ENCODE data around the gene ATP12A. TPM values are rescaled to one million over a fixed set of nuclear protein-coding genes. Genes with fewer than 3 reads are reported as not detected.

Gene ATP12A
- polyA plus RNA-seq, 3 donors = not detected

DNA sequence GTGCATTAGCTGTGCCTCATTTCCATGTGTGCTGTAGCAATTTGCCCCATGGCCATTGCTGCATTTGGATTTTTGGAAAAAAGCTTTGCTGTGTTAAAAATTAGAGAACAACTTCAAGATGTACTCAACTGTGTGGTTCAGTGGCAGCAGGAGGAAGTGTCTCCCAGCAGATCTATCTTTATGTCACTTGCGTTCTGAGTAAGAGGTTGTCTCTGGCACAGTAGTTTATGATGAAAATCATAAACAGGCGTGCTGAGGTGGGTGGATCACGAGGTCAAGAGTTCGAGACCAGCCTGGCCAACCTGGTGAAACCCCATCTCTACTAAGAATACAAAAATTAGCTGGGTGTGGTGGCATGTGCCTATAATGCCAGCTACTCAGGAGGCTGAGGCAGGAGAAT lies 54.7 kb downstream of the ATP12A start:
- no peaks in the 10 kb centered on the region for H3K4me1 Mint-ChIP-seq

DNA sequence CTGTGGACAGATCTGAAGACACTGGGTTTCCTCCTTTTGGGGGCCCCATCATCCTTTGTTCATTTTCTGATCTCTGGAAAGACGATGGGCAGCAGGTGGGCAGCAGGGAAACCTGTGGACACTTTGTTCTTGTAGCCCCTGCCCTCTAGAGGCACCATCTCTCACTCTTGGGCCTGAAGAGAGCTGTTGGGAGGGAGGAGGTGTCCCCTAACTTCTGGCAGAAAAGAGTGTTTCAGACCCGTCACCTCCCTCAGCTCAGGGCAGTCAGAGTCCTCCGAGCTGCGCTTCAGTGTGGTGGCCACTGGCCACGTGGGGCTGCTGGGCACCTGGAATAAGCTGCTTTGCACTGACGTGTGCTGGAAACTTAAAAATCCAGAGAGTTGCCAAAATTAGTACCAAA lies 56.8 kb downstream of the ATP12A start:
- no peak for DNase-seq
- Histone ChIP-seq H3K9me3 (replicated peaks in 1 of 2; ENCODE audit: control insufficient read depth in 1 of 2, insufficient read depth in 1 of 2, low read length in 2 of 2) (no peaks in the 10 kb centered on the region), H3K27me3 (ENCODE audit: control insufficient read depth in 2 of 2, insufficient read depth in 2 of 2, low read length in 2 of 2) (no peaks in the 10 kb centered on the region), H3K4me3 (replicated peaks in 1 of 3; ENCODE audit: low read depth in 2 of 3, low read length in 3 of 3) (no peak overlapping the region), H3K79me2 (ENCODE audit: insufficient read depth, low read length) (no peaks in the 10 kb centered on the region), H3K9ac (ENCODE audit: insufficient read depth, low read length, poor library complexity, severe bottlenecking) (no peak overlapping the region), H3K4me1 (ENCODE audit: control insufficient read depth in 1 of 2, insufficient read depth in 2 of 2, low read length in 2 of 2) (no peaks in the 10 kb centered on the region), H2AFZ (ENCODE audit: insufficient read depth, low read depth, low read length, poor library complexity, severe bottlenecking) (no peak overlapping the region), H4K20me1 (ENCODE audit: insufficient read depth, low read length) (no peaks in the 10 kb centered on the region), H3K27ac (ENCODE audit: low read depth in 1 of 2, low read length in 2 of 2) (no peak overlapping the region), H3K4me2 (replicated peaks; ENCODE audit: extremely low read depth, low read length, poor library complexity, severe bottlenecking) (no peak overlapping the region), H3K36me3 (replicated peaks in 1 of 2; ENCODE audit: control insufficient read depth in 1 of 2, insufficient read depth in 2 of 2, low read length in 2 of 2) (no peaks in the 10 kb centered on the region)
- 100% methylated on average over 4 of the region's 6 CpGs for WGBS (ENCODE audit: insufficient coverage)
- no peak overlapping the region for H3K4me3 Mint-ChIP-seq
- peaks cover 0 to 4% (median 0%) of the 10 kb centered on the region in 7 donors for H3K9me3 Mint-ChIP-seq
- no peaks in the 10 kb centered on the region for H3K4me1 Mint-ChIP-seq
- peaks cover 0 to 6% (median 3%) of the 10 kb centered on the region in 3 donors for H3K27me3 Mint-ChIP-seq (ENCODE audit: low read depth in 3 of 3)
- TF ChIP-seq, protein P1, sequence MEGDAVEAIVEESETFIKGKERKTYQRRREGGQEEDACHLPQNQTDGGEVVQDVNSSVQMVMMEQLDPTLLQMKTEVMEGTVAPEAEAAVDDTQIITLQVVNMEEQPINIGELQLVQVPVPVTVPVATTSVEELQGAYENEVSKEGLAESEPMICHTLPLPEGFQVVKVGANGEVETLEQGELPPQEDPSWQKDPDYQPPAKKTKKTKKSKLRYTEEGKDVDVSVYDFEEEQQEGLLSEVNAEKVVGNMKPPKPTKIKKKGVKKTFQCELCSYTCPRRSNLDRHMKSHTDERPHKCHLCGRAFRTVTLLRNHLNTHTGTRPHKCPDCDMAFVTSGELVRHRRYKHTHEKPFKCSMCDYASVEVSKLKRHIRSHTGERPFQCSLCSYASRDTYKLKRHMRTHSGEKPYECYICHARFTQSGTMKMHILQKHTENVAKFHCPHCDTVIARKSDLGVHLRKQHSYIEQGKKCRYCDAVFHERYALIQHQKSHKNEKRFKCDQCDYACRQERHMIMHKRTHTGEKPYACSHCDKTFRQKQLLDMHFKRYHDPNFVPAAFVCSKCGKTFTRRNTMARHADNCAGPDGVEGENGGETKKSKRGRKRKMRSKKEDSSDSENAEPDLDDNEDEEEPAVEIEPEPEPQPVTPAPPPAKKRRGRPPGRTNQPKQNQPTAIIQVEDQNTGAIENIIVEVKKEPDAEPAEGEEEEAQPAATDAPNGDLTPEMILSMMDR (IDR thresholded peaks at IDR 0.05) = no peak
- intact Hi-C loops (cut with micrococcal nuclease) = no loop called here
- H3K36me3 Mint-ChIP-seq = no peaks in the 10 kb centered on the region
- H3K27ac Mint-ChIP-seq = no peak overlapping the region

More for the DNA sequence above, 54.7 kb downstream of the ATP12A start:
- Histone ChIP-seq H3K4me2 (replicated peaks; ENCODE audit: extremely low read depth, low read length, poor library complexity, severe bottlenecking) (no peak overlapping the region), H3K36me3 (replicated peaks in 1 of 2; ENCODE audit: control insufficient read depth in 1 of 2, insufficient read depth in 2 of 2, low read length in 2 of 2) (no peaks in the 10 kb centered on the region), H3K27me3 (ENCODE audit: control insufficient read depth in 2 of 2, insufficient read depth in 2 of 2, low read length in 2 of 2) (no peaks in the 10 kb centered on the region), H4K20me1 (ENCODE audit: insufficient read depth, low read length) (no peaks in the 10 kb centered on the region), H2AFZ (ENCODE audit: insufficient read depth, low read depth, low read length, poor library complexity, severe bottlenecking) (no peak overlapping the region), H3K27ac (ENCODE audit: low read depth in 1 of 2, low read length in 2 of 2) (no peak overlapping the region), H3K4me1 (ENCODE audit: control insufficient read depth in 1 of 2, insufficient read depth in 2 of 2, low read length in 2 of 2) (no peaks in the 10 kb centered on the region), H3K9ac (ENCODE audit: insufficient read depth, low read length, poor library complexity, severe bottlenecking) (no peak overlapping the region), H3K9me3 (replicated peaks in 1 of 2; ENCODE audit: control insufficient read depth in 1 of 2, insufficient read depth in 1 of 2, low read length in 2 of 2) (no peaks in the 10 kb centered on the region), H3K79me2 (ENCODE audit: insufficient read depth, low read length) (no peaks in the 10 kb centered on the region), H3K4me3 (replicated peaks in 1 of 3; ENCODE audit: low read depth in 2 of 3, low read length in 3 of 3) (no peak overlapping the region)
- DNase-seq = no peak
- Mint-ChIP-seq H3K9me3 (peaks cover 6 to 15% (median 9%) of the 10 kb centered on the region in 7 donors), H3K27ac (no peak overlapping the region), H3K4me3 (no peak overlapping the region), H3K36me3 (no peaks in the 10 kb centered on the region), H3K27me3 (ENCODE audit: low read depth in 3 of 3) (peaks cover 0 to 6% (median 3%) of the 10 kb centered on the region in 3 donors)
- TF ChIP-seq, protein P1 (IDR thresholded peaks at IDR 0.05) = no peak
- WGBS (ENCODE audit: insufficient coverage) = no CpG with 5 or more reads among the region's 4 CpGs
- intact Hi-C loops (cut with micrococcal nuclease) = no loop called here

Measured in CD14-positive monocyte (primary cell).